Measurements from ENCODE around the gene RAD51B. TPM values are rescaled to one million over a fixed set of nuclear protein-coding genes. Genes with fewer than 3 reads are reported as not detected.

The RAD51B gene
- total and polyA plus RNA-seq, 9 of the 15 experiments (the other 6 are each of a cell fraction or from before 2014, with no cell fraction given): 8.5 to 17.3 (median 11.3) TPM

DNA sequence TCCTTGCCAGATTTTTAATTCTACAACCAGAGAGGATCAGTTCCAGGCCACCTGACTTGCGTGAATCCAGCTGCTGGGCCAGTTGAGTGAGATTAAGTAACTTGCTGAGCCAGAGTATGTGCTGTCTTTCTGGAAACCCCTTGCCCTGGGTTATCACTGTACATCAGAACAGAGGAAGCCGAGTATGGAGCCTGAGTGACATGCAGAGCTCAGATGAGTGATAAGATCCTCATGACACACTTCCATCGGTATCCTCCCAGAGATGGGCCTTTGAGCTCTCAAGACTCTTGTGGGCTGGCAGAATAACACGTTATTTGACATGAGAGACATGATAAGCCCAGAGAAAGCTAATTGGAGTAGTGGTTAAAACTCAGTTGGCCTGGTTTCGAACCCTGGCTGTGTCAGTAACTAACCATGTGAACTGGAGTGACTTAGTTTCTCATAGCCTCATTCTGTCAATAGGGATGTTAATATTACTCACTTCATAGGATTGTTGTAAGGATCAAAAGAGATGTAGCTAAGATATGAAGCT lies 585.1 kb downstream of the RAD51B start (continued):
- TF ChIP-seq, protein P1, sequence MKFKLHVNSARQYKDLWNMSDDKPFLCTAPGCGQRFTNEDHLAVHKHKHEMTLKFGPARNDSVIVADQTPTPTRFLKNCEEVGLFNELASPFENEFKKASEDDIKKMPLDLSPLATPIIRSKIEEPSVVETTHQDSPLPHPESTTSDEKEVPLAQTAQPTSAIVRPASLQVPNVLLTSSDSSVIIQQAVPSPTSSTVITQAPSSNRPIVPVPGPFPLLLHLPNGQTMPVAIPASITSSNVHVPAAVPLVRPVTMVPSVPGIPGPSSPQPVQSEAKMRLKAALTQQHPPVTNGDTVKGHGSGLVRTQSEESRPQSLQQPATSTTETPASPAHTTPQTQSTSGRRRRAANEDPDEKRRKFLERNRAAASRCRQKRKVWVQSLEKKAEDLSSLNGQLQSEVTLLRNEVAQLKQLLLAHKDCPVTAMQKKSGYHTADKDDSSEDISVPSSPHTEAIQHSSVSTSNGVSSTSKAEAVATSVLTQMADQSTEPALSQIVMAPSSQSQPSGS (CRISPR knock-in tag; IDR thresholded peaks at IDR 0.05): no peak
- TF ChIP-seq NR2C2 (CRISPR knock-in tag; IDR thresholded peaks at IDR 0.05): no peak
- 0 out of 2 replicates have a peak, but pooled peaks have one; percentile 25 for TF ChIP-seq NR2C2 (tag; IDR thresholded peaks at IDR 0.05)

DNA sequence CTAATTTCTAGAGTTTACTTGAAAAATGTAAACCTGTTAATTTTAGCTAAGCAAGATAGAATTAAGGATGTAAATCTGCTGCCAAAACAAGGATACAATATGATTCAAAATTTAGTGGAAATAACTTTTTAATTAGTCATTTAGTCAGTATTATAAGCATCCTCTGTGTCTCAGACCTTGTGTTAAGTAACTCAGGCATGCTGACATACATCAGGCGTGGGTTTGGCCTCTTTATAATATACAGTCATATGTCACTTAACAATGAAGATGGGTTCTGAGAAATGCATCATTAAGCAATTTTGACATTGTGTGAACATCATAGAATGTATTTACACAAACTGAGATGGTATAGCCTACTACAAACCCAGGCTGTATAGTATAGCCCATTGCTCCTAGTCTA lies 586.4 kb downstream of the RAD51B start:
- no peak overlapping the region for H2AFZ ChIP-seq (ENCODE audit: low read depth, low read length)
- H3K36me3 ChIP-seq (ENCODE audit: control insufficient read depth, insufficient read depth, low read length): no peaks in the 10 kb centered on the region
- intact Hi-C loops (cut with micrococcal nuclease): loop anchor here (10.0 kb wide), 1 partner anchor 111 kb away; no protein-coding TSS in a partner anchor
- ChIA-PET CTCF (ENCODE audit: low intra/inter-chr PET ratio) (no interaction called here), POLR2A (interaction anchor here (0.9 kb wide), 1 partner anchor 14 kb away, joined by 3 read pairs; no protein-coding TSS in a partner anchor)
- in situ Hi-C loops (cut with MboI): no loop called here
- H3K4me3 ChIP-seq: no peak overlapping the region
- no peak overlapping the region for H3K27ac ChIP-seq (ENCODE audit: extremely low read depth, low read depth, low read length)
- no peaks in the 10 kb centered on the region for H4K20me1 ChIP-seq (replicated peaks; ENCODE audit: control insufficient read depth, insufficient read depth, low read length)
- no peaks in the 10 kb centered on the region for H3K79me2 ChIP-seq (ENCODE audit: control insufficient read depth, insufficient read depth, low read length)
- no TSS peak for BruUV-seq (replicated peaks)
- H3K9me3 ChIP-seq (replicated peaks; ENCODE audit: control insufficient read depth, insufficient read depth, low read depth, low read length): no peaks in the 10 kb centered on the region
- FAIRE-seq (no peak), DNase-seq (ENCODE audit: extremely low read depth in 1 of 4, low spot score in 3 of 4) (no peak), ATAC-seq (no peak)
- WGBS (ENCODE audit: insufficient coverage, low coverage, missing lambda C conversion rate): 100% methylated on average over 1 of the region's 1 CpG
- no peaks in the 10 kb centered on the region for H3K27me3 ChIP-seq (ENCODE audit: control insufficient read depth in 2 of 2, insufficient read depth in 2 of 2, low read length in 2 of 2)
- no peaks in the 10 kb centered on the region for H3K9me1 ChIP-seq (ENCODE audit: control insufficient read depth, insufficient read depth, low read length)
- H3K4me1 ChIP-seq (replicated peaks in 1 of 2; ENCODE audit: control insufficient read depth in 2 of 2, insufficient read depth in 2 of 2, low read length in 2 of 2): peaks cover 0 to 10% of the 10 kb centered on the region in 2 experiments; a peak in 4 of 5 replicates
- no peak overlapping the region for H3K9ac ChIP-seq (ENCODE audit: insufficient read depth in 1 of 2, low read depth in 2 of 2, low read length in 2 of 2)
- H3K4me2 ChIP-seq (ENCODE audit: insufficient read depth, low read length): no peak overlapping the region
- TF ChIP-seq ZNF274 (IDR thresholded peaks at IDR 0.05; ENCODE audit: borderline replicate concordance, low read depth, low read length) (no peak), RFX5 (IDR thresholded peaks at IDR 0.05; ENCODE audit: low read depth, low read length) (no peak), NUFIP1 (IDR thresholded peaks at IDR 0.05; ENCODE audit: partially characterized antibody) (no peak), PPARD (CRISPR knock-in tag; IDR thresholded peaks at IDR 0.05) (no peak), MXI1 (IDR thresholded peaks at IDR 0.05; ENCODE audit: low read depth, low read length) (no peak), PCBP1 (IDR thresholded peaks at IDR 0.05; ENCODE audit: low read depth, low read length, poor library complexity, severe bottlenecking) (no peak), EGR1 (conservative IDR thresholded peaks at IDR 0.05) (no peak), BRD4 (IDR thresholded peaks at IDR 0.05) (no peak)
- TF ChIP-seq, protein P2, sequence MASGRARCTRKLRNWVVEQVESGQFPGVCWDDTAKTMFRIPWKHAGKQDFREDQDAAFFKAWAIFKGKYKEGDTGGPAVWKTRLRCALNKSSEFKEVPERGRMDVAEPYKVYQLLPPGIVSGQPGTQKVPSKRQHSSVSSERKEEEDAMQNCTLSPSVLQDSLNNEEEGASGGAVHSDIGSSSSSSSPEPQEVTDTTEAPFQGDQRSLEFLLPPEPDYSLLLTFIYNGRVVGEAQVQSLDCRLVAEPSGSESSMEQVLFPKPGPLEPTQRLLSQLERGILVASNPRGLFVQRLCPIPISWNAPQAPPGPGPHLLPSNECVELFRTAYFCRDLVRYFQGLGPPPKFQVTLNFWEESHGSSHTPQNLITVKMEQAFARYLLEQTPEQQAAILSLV (tag; IDR thresholded peaks at IDR 0.05): no peak
- TF ChIP-seq, protein P3, sequence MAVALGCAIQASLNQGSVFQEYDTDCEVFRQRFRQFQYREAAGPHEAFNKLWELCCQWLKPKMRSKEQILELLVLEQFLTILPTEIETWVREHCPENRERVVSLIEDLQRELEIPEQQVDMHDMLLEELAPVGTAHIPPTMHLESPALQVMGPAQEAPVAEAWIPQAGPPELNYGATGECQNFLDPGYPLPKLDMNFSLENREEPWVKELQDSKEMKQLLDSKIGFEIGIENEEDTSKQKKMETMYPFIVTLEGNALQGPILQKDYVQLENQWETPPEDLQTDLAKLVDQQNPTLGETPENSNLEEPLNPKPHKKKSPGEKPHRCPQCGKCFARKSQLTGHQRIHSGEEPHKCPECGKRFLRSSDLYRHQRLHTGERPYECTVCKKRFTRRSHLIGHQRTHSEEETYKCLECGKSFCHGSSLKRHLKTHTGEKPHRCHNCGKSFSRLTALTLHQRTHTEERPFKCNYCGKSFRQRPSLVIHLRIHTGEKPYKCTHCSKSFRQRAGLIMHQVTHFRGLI (CRISPR knock-in tag; IDR thresholded peaks at IDR 0.05): no peak
- TF ChIP-seq, protein P4, sequence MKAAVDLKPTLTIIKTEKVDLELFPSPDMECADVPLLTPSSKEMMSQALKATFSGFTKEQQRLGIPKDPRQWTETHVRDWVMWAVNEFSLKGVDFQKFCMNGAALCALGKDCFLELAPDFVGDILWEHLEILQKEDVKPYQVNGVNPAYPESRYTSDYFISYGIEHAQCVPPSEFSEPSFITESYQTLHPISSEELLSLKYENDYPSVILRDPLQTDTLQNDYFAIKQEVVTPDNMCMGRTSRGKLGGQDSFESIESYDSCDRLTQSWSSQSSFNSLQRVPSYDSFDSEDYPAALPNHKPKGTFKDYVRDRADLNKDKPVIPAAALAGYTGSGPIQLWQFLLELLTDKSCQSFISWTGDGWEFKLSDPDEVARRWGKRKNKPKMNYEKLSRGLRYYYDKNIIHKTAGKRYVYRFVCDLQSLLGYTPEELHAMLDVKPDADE (conservative IDR thresholded peaks at IDR 0.05; ENCODE audit: control insufficient read depth, low read depth, low read length): no peak
- TF ChIP-seq, protein P5, sequence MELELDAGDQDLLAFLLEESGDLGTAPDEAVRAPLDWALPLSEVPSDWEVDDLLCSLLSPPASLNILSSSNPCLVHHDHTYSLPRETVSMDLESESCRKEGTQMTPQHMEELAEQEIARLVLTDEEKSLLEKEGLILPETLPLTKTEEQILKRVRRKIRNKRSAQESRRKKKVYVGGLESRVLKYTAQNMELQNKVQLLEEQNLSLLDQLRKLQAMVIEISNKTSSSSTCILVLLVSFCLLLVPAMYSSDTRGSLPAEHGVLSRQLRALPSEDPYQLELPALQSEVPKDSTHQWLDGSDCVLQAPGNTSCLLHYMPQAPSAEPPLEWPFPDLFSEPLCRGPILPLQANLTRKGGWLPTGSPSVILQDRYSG (tag; conservative IDR thresholded peaks at IDR 0.05; ENCODE audit: low read depth): no peak

Data from K562 (cell line).